Astrocyte (in vitro differentiated cells and primary cell): ENCODE measurements around the gene MFAP3L. TPM values are rescaled to one million over a fixed set of nuclear protein-coding genes. Genes with fewer than 3 reads are reported as not detected.

ENCODE experiments used
- DNase-seq: peaks from one replicate; pipeline ENCODE4 v3.0.0-alpha.2; 2010; ENCODE audit warnings: low read depth
- FAIRE-seq: peaks from 2 replicates; lab custom pipeline; 2011; peaks lifted over from hg19 to GRCh38; lab: Jason Lieb, UNC
- H2AFZ ChIP-seq: 2 replicates; pipeline ENCODE4 v1.6.0; 2012; ENCODE audit warnings: low read depth, low read length, inconsistent platforms
- H3K27ac ChIP-seq: 2 replicates; pipeline ENCODE4 v1.5.1; 2011; ENCODE audit warnings: low read depth, low read length, inconsistent platforms
- H3K27me3 ChIP-seq: 2 replicates; pipeline ENCODE4 v1.6.0; 2011; ENCODE audit warnings: low read length, inconsistent platforms; ENCODE audit not compliant: insufficient read depth
- H3K36me3 ChIP-seq: 2 replicates; pipeline ENCODE4 v1.5.1; 2011; ENCODE audit warnings: low read length, inconsistent platforms; ENCODE audit not compliant: insufficient read depth
- H3K4me1 ChIP-seq: 2 replicates; pipeline ENCODE4 v1.5.1; 2011; ENCODE audit warnings: low read length, inconsistent platforms; ENCODE audit not compliant: insufficient read depth
- H3K4me2 ChIP-seq: 2 replicates; pipeline ENCODE4 v1.6.0; 2012; ENCODE audit warnings: low read length, inconsistent platforms
- H3K4me3 ChIP-seq: 2 replicates; pipeline ENCODE4 v1.5.1; 2011; ENCODE audit warnings: low read depth, mild to moderate bottlenecking, low read length, inconsistent platforms; ENCODE audit not compliant: insufficient read depth
- H3K79me2 ChIP-seq: 2 replicates; pipeline ENCODE4 v1.6.0; 2012; ENCODE audit warnings: mild to moderate bottlenecking, low read length, inconsistent platforms; ENCODE audit not compliant: insufficient read depth
- H3K9ac ChIP-seq: 2 replicates; pipeline ENCODE4 v1.6.0; 2012; ENCODE audit warnings: mild to moderate bottlenecking, low read length, inconsistent platforms
- H3K9me3 ChIP-seq: 2 replicates; pipeline ENCODE4 v1.5.1; 2012; ENCODE audit warnings: low read depth, mild to moderate bottlenecking, low read length, inconsistent platforms; ENCODE audit not compliant: insufficient read depth
- H4K20me1 ChIP-seq: 2 replicates; pipeline ENCODE4 v1.6.0; 2012; ENCODE audit warnings: low read length, inconsistent platforms; ENCODE audit not compliant: insufficient read depth
- H3K27ac Mint-ChIP-seq: one replicate; pipeline ENCODE4 v1.8.0; 2021; ENCODE audit warnings: mild to moderate bottlenecking, mixed read lengths; ENCODE audit not compliant: unreplicated experiment
- H3K27me3 Mint-ChIP-seq: one replicate; pipeline ENCODE4 v1.8.0; 2021; ENCODE audit warnings: low read depth, mixed read lengths; ENCODE audit not compliant: unreplicated experiment
- H3K36me3 Mint-ChIP-seq: one replicate; pipeline ENCODE4 v1.8.0; 2021; ENCODE audit warnings: low read depth, mixed read lengths; ENCODE audit not compliant: unreplicated experiment
- H3K4me1 Mint-ChIP-seq: one replicate; pipeline ENCODE4 v1.8.0; 2021; ENCODE audit warnings: low read depth, mixed read lengths; ENCODE audit not compliant: unreplicated experiment
- H3K4me3 Mint-ChIP-seq: one replicate; pipeline ENCODE4 v1.8.0; 2021; ENCODE audit warnings: mild to moderate bottlenecking, moderate library complexity, mixed read lengths; ENCODE audit not compliant: unreplicated experiment
- H3K9me3 Mint-ChIP-seq: one replicate; pipeline ENCODE4 v1.8.0; 2021; ENCODE audit warnings: mild to moderate bottlenecking, mixed read lengths; ENCODE audit not compliant: unreplicated experiment
- CTCF ChIP-seq: IDR thresholded peaks from 2 replicates; pipeline ENCODE4 v1.5.1; 2011; ENCODE audit warnings: low read depth, mild to moderate bottlenecking, inconsistent platforms, low read length, moderate library complexity; ENCODE audit not compliant: insufficient read depth
- EZH2 ChIP-seq: IDR thresholded peaks from 2 replicates; pipeline ENCODE4 v1.6.1; 2012; ENCODE audit warnings: mild to moderate bottlenecking, low read length, inconsistent platforms; ENCODE audit not compliant: insufficient read depth
- total RNA-seq: library from RNA; stranded (reverse); gene quantifications from 2 replicates; pipeline ENCODE4 v1.2.1, GENCODE V29; 2021

Gene MFAP3L
- total RNA-seq, 1 donor from 2014 or later = 30.2 TPM

GRCh38 chr4:169996379-169997240 is 29.6 kb downstream of the MFAP3L start:
- H3K9ac ChIP-seq = no peak overlapping the region
- Mint-ChIP-seq H3K36me3 (peaks cover 16% of the 10 kb centered on the region), H3K4me3 (no peak overlapping the region), H3K27ac (no peak overlapping the region), H3K4me1 (peaks cover 4% of the 10 kb centered on the region), H3K27me3 (no peaks in the 10 kb centered on the region), H3K9me3 (peaks cover 3% of the 10 kb centered on the region)
- no peak for TF ChIP-seq CTCF
- no peak for TF ChIP-seq EZH2
- H3K36me3 ChIP-seq = no peaks in the 10 kb centered on the region
- no peaks in the 10 kb centered on the region for H3K4me1 ChIP-seq
- no peak overlapping the region for H3K4me3 ChIP-seq
- H3K79me2 ChIP-seq = no peaks in the 10 kb centered on the region
- FAIRE-seq = no peak
- no peaks in the 10 kb centered on the region for H3K27me3 ChIP-seq
- no peak overlapping the region for H3K4me2 ChIP-seq
- H3K27ac ChIP-seq = no peak overlapping the region
- H2AFZ ChIP-seq = no peak overlapping the region
- no peak for DNase-seq
- H3K9me3 ChIP-seq = no peaks in the 10 kb centered on the region
- H4K20me1 ChIP-seq = no peaks in the 10 kb centered on the region

GRCh38 chr4:169993531-169993930 is 32.7 kb downstream of the MFAP3L start:
- no peaks in the 10 kb centered on the region for H3K27me3 ChIP-seq
- no peak overlapping the region for H3K4me2 ChIP-seq
- H4K20me1 ChIP-seq = no peaks in the 10 kb centered on the region
- no peak overlapping the region for H3K4me3 ChIP-seq
- peaks cover 22% of the 10 kb centered on the region for H3K36me3 Mint-ChIP-seq
- H3K4me3 Mint-ChIP-seq = no peak overlapping the region
- H3K27ac ChIP-seq = no peak overlapping the region
- no peak overlapping the region for H3K27ac Mint-ChIP-seq
- no peaks in the 10 kb centered on the region for H3K79me2 ChIP-seq
- no peak for TF ChIP-seq EZH2
- no peaks in the 10 kb centered on the region for H3K36me3 ChIP-seq
- peaks cover 7% of the 10 kb centered on the region for H3K4me1 Mint-ChIP-seq
- H2AFZ ChIP-seq = no peak overlapping the region
- no peak overlapping the region for H3K9ac ChIP-seq
- peaks cover 3% of the 10 kb centered on the region for H3K9me3 Mint-ChIP-seq
- DNase-seq (no peak), FAIRE-seq (no peak)
- H3K9me3 ChIP-seq = no peaks in the 10 kb centered on the region
- H3K4me1 ChIP-seq = peaks cover 4% of the 10 kb centered on the region
- H3K27me3 Mint-ChIP-seq = no peaks in the 10 kb centered on the region

GRCh38 chr4:169988252-169988651 is 37.9 kb downstream of the MFAP3L start:
- Histone ChIP-seq H4K20me1 (no peaks in the 10 kb centered on the region), H3K27ac (no peak overlapping the region), H3K4me2 (peak overlapping the region; percentile 32), H3K4me1 (peaks cover 13% of the 10 kb centered on the region), H3K9ac (no peak overlapping the region), H3K36me3 (no peaks in the 10 kb centered on the region), H3K27me3 (no peaks in the 10 kb centered on the region), H3K79me2 (no peaks in the 10 kb centered on the region), H3K4me3 (no peak overlapping the region), H3K9me3 (no peaks in the 10 kb centered on the region), H2AFZ (no peak overlapping the region)
- Mint-ChIP-seq H3K4me3 (no peak overlapping the region), H3K27me3 (no peaks in the 10 kb centered on the region), H3K27ac (no peak overlapping the region), H3K4me1 (peaks cover 20% of the 10 kb centered on the region), H3K36me3 (peaks cover 15% of the 10 kb centered on the region), H3K9me3 (no peaks in the 10 kb centered on the region)
- FAIRE-seq (peak; percentile 65), DNase-seq (no peak)
- TF ChIP-seq EZH2 = no peak
- TF ChIP-seq CTCF = no peak
